ENCODE data around the gene DLG2.

Gene DLG2

DNA sequence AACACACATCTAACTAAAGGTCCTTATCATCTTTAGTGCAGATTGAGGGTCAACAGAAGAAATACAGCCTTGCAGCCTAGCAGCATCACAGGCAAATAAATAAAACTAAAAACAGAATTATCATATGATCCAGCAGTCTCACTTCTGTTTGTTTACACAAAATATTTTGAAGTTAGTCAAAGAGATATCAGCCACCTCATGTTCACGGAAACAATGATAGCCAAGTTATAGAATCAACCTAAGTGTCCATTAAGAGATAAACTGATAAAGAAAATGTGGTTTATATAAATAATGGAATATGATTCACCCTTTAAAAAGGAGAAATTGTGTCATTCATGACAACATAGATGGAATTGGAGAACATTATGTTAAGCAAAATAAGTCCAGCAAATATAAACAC lies 1602.9 kb downstream of the DLG2 start:
- no peak for DNase-seq

GRCh38 chr11:84022695-84023094 lies 1604.4 kb downstream of the DLG2 start:
- DNase-seq, result no peak

DNA sequence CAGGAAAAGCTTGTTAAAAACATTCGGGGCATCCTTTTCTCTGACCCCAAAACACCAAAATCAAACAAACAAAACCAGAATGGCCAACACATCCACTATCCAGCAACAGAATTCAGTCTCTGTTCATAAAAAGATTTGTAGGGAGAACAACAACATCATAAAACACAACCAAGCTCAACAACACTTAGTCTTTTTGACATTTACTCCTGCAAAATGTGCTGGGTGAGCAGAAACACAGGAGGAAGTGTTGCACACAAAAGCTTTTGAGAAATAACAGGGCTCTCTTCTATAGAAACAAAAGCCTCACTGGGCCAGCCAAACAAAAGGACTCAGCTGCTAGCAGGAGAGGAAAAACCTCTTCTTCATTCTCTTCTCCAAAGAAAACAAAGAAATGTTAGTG lies 1604.9 kb downstream of the DLG2 start:
- no peak for DNase-seq

DNA sequence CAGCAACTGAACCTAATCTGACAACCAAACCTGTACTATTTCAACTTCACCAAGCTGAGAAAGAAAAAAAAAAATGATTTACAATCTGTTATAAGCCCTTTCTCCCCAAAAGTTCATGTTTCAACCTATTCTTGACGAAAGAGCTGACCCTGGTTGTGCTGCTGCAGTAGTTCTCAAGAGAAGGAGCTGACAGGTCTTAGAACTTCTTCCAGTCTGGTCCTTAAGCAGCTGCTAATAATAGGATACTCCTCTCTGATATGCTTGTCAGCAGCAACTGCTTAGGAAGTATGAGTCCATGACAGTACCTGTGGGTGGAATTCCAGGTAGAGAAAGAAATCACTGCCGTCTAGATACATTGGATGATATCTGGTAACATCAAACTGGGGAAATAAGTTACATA lies 1605.9 kb downstream of the DLG2 start:
- DNase-seq, result no peak

- no peak for DNase-seq
Measured at GRCh38 chr11:84019571-84020194, 1607.5 kb downstream of the DLG2 start.

DNA sequence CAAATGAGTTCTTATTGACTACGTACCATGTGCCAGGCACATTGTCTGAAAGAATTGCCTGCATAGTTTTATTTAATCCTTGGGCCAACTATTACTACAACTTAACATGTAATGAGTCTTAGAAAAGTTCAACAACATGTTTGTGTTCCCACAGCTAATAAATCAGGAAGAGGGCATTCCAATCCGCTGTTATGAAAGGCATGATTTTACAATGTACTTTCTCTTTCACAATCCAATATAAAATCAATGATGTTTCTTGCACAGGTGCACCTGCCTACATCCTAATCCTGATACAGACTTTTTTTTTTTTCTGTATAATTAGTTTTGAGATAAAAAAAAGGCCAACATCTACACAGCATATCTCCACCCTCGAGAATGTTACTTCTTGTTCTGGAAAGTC lies 1612.6 kb downstream of the DLG2 start:
- DNase-seq, result no peak

- DNase-seq, result no peak
Measured at GRCh38 chr11:84012171-84012826, 1614.8 kb downstream of the DLG2 start.

- DNase-seq, result no peak
Measured at GRCh38 chr11:84003181-84003580, 1624.0 kb downstream of the DLG2 start.

DNA sequence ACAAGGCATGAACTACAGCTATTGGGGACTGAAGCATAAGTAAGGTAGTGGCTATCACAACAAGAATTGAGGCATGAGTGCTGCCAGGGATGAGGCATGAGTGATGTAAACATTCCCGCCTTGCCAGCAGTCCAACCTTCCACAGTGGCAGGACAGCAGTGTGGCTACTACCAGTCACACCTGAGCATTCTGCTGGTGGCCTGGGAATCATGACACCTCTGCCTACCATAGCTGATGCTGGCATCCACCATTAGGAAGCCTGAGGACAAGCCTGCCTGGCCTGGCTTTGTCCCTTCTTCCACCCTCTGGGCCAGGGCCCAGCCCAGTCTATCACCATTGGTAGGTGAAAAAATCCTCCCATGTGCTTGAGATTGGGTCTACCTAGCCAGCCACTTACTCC lies 1628.2 kb downstream of the DLG2 start:
- DNase-seq, result no peak

GRCh38 chr11:83990160-83990733 lies 1636.9 kb downstream of the DLG2 start:
- no peak for DNase-seq

DNA sequence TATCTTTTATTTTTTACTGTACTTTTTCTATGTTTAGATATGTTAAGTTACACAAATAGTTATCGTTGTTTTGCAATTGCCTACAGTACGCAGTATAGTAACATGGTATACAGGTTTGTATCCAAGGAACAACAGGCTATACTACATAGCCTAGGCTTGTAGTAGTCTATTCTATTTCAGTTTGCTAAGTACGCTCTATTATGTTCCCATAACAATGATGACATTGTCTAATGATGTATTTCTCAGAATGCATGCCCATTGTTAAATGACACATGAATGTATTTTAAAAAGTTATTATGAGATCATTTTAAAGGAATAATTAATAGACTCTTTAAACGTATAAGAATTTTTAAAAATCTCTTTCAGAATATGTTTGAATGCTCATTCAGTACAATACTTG lies 1644.3 kb downstream of the DLG2 start:
- no peak for DNase-seq

GRCh38 chr11:83979593-83979992 lies 1647.6 kb downstream of the DLG2 start:
- DNase-seq, result no peak

DNA sequence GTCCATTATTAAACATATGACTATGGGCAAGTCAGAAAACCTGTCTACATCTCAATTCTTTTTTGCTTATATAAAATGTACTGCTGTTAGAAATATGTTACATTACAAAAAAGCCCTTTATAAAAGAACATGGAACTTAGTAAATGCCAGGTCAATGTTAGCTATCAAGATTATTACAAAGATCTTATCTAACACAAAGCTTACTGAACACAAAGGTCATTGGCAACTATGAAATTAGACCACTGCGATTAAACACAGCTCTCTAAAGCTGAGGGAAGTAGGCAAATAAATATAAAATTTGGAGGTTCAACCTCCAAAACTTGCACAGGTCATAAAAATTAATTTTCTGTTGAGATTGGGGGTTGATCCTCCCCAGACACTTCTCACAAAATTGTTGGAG lies 1648.2 kb downstream of the DLG2 start:
- no peak for DNase-seq

- no peak for DNase-seq
Measured at GRCh38 chr11:83976086-83976485, 1651.1 kb downstream of the DLG2 start.

DNA sequence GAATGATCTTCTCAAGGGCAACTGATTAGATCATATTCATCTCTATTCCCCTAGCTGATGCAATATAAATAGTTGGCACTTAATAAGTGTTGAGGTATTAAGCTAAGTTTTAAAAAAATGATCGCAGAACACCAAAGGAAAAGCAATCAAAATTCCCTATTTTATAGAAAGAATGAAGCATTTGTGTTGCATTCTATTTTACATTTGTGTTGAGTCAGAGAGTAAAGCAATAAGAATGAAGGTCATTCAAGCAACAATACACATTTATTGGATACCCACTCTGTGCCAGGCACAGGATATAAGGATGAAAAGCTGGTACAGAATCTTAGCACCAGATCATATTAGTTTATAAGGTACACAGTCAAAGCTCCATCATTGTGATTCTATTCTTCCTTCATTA lies 1654.6 kb downstream of the DLG2 start:
- DNase-seq, result no peak

DNA sequence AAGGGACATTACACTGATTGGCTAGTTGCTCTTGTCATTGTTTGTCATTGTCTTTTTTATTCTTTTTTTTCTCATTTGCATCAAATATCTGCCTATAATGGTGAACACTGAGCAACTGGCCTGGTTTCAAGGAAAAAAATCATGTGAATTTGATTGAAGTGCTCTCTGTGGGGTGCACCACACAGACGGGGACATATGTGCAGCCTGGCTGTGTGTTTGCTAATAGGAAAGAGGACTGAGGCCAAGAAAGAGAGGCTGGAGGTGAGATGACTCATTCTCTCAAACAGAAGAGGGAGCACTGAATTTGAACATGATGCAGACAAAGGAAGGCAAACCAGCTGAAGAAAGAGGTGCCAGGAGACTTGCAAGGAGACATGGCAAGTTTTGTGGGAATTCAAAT lies 1656.1 kb downstream of the DLG2 start:
- no peak for DNase-seq

- DNase-seq, result no peak
Measured at GRCh38 chr11:83970061-83970671, 1657.0 kb downstream of the DLG2 start.

GRCh38 chr11:83957038-83957900 lies 1669.9 kb downstream of the DLG2 start:
- DNase-seq, result no peak

DNA sequence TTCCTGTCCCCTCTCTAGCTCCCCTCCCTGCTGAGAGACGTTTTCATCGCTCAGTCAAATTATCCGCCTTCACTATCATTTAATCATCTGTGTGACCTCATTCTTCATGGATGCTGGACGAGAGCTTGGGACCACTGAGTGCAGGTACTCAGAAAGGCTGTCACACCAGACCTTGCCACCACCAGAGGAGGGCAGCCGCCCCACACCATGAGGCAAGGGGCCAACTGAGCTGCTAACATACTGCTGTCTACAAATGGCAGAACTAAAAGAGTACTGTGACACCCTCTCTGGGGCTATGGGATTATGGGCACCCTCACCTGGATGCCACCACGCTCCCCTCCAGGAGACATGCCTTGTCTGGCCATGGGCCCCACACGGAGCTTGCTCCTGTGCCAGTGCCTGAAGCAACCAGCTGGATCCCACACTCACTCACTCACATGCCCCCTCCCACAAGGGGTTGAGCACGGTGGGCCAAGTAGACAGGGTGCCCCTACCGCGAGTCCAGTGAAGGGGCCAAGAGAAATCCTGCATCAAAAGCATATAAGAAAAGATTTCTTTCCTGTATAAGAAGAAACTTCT lies 1670.9 kb downstream of the DLG2 start:
- no peak for DNase-seq

GRCh38 chr11:83954780-83955179 lies 1672.4 kb downstream of the DLG2 start:
- no peak for DNase-seq

DNA sequence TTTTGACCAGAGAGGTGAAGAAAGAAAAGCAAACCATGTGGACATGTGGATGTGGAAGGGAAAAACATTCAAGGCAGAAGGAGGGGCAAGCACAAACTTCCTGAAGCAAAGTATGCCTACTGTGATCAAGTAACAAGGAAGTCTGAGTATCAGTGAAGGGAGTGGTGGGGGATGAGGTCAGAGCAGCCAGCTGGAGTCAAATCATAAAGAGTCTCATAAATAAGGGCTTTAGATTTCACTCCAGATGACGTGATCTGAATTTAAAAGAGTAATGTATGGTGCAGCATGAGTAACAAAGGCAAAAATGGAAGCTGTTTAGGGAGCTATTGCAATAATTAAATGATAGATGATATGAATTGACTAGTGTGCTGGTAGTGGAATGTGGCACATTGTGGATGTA lies 1675.6 kb downstream of the DLG2 start:
- DNase-seq, result no peak

- no peak for DNase-seq
Measured at GRCh38 chr11:83948200-83948599, 1678.9 kb downstream of the DLG2 start.

DNA sequence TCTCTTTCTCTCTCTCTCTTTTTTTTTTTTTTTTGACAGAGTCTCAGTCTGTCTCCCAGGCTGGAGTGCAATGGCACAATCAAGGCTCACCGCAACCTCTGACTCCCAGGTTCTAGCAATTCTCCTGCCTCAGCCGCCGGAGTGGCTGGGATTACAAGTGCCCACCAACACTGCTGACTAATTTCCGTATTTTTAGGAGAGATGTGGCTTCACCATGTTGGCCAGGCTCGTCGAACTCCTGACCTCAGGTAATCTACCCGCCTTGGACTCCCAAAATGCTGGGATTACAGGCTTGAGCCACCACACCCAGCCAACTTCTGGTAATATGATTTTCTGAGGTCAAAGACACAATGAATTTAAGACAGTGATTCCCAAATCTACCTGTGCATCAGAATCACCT lies 1681.2 kb downstream of the DLG2 start:
- no peak for DNase-seq

Measured in hematopoietic multipotent progenitor cell treated with erythropoietin and hydrocortisone succinate and interleukin-3 and kit ligand, for 4 days (in vitro differentiated cells).